T-helper 1 cell treated with Interleukin-12 subunit alpha and Interleukin-12 subunit beta and Interleukin-4 antibody, amounts not matched to agents 30 ng/mL and 1 ng/mL, for 36 hours (primary cell): ENCODE measurements around the gene MLKL. TPM values are rescaled to one million over a fixed set of nuclear protein-coding genes. Genes with fewer than 3 reads are reported as not detected.
"Not testable (repeated sequence)": the region's sequence is repeated elsewhere in the genome, so short reads cannot be mapped to it uniquely, and the experiment has no call there.

ENCODE experiments used
- intact Hi-C: fragments of 100-400 bp; cut with micrococcal nuclease; formaldehyde crosslinking; loops from one replicate; pipeline ENCODE4 v1.15.1; 2024
- total RNA-seq: library from RNA; stranded (reverse); gene quantifications from 2 replicates; pipeline ENCODE4 v1.2.3, GENCODE V29; 2022

The MLKL gene
- total RNA-seq, 1 donor from 2014 or later = 34.9 TPM

- intact Hi-C loops = no loop called here
Observed at GRCh38 chr16:74732707-74733350, 32.2 kb upstream of the MLKL start.

- intact Hi-C loops = no loop called here
Observed at GRCh38 chr16:74731853-74732477, 31.3 kb upstream of the MLKL start.

GRCh38 chr16:74729783-74730683 is 29.4 kb upstream of the MLKL start:
- intact Hi-C loops = no loop called here

GRCh38 chr16:74727903-74728302 is 27.2 kb upstream of the MLKL start:
- intact Hi-C loops = no loop called here

- intact Hi-C loops = loop anchor here (1.0 kb wide), 1 partner anchor 17 kb away; no protein-coding TSS in a partner anchor
Observed at GRCh38 chr16:74726716-74727115, 26.1 kb upstream of the MLKL start.

GRCh38 chr16:74725651-74726455 is 25.2 kb upstream of the MLKL start:
- intact Hi-C loops = loop anchor here (1.0 kb wide), 1 partner anchor 17 kb away; no protein-coding TSS in a partner anchor

- intact Hi-C loops = no loop called here
Observed at GRCh38 chr16:74724820-74725549, 24.3 kb upstream of the MLKL start.

GRCh38 chr16:74723256-74723655 is 22.6 kb upstream of the MLKL start:
- intact Hi-C loops = no loop called here

GRCh38 chr16:74722156-74722555 is 21.5 kb upstream of the MLKL start:
- intact Hi-C loops = not testable (repeated sequence)

GRCh38 chr16:74721716-74722115 is 21.1 kb upstream of the MLKL start:
- intact Hi-C loops = no loop called here

- intact Hi-C loops = no loop called here
Observed at GRCh38 chr16:74720579-74720978, 19.9 kb upstream of the MLKL start.

- intact Hi-C loops = no loop called here
Observed at GRCh38 chr16:74718741-74719610, 18.3 kb upstream of the MLKL start.

GRCh38 chr16:74718140-74718539 is 17.5 kb upstream of the MLKL start:
- intact Hi-C loops = no loop called here

- intact Hi-C loops = no loop called here
Observed at GRCh38 chr16:74717367-74717766, 16.7 kb upstream of the MLKL start.

GRCh38 chr16:74716355-74716754 is 15.7 kb upstream of the MLKL start:
- intact Hi-C loops = no loop called here

- intact Hi-C loops = no loop called here
Observed at GRCh38 chr16:74713876-74714275, 13.2 kb upstream of the MLKL start.

GRCh38 chr16:74713325-74713724 is 12.7 kb upstream of the MLKL start:
- intact Hi-C loops = no loop called here

GRCh38 chr16:74711938-74712337 is 11.3 kb upstream of the MLKL start:
- intact Hi-C loops = no loop called here

- intact Hi-C loops = no loop called here
Observed at GRCh38 chr16:74710401-74710800, 9.7 kb upstream of the MLKL start.
